H9 (cell line): ENCODE results near the gene CMYA5. TPM values are rescaled to one million over a fixed set of nuclear protein-coding genes. Genes with fewer than 3 reads are reported as not detected.
A peak's percentile ranks its signal among the peaks of the same experiment; 100 is the strongest.

Experiments
- DNase-seq: peaks from one replicate; pipeline ENCODE4 v3.0.0-alpha.2; 2017
- H2AFZ ChIP-seq: one replicate; pipeline ENCODE4 v1.6.1; 2013; ENCODE audit warnings: mild to moderate bottlenecking, low read length, control low read depth, moderate library complexity
- H2AK5ac ChIP-seq: 2 replicates; pipeline ENCODE4 v1.6.1; 2013; ENCODE audit warnings: low read length, control low read depth, mixed read lengths; ENCODE audit not compliant: insufficient read length
- H2BK120ac ChIP-seq: one replicate; pipeline ENCODE4 v1.6.1; 2013; ENCODE audit warnings: low read depth, mild to moderate bottlenecking, low read length, control low read depth, inconsistent platforms; ENCODE audit not compliant: poor library complexity, severe bottlenecking
- H2BK12ac ChIP-seq: 2 replicates; pipeline ENCODE4 v1.6.1; 2013; ENCODE audit warnings: low read length, control low read depth, mixed read lengths, low read depth; ENCODE audit not compliant: insufficient read length
- H2BK15ac ChIP-seq: 2 replicates; pipeline ENCODE4 v1.6.1; 2013; ENCODE audit warnings: low read depth, low read length, control low read depth
- H2BK20ac ChIP-seq: one replicate; pipeline ENCODE4 v1.6.1; 2013; ENCODE audit warnings: low read depth, mild to moderate bottlenecking, low read length, control low read depth, inconsistent platforms; ENCODE audit not compliant: poor library complexity, severe bottlenecking
- H2BK5ac ChIP-seq: 2 replicates; pipeline ENCODE4 v1.6.1; 2013; ENCODE audit warnings: low read length, control low read depth, mixed read lengths; ENCODE audit not compliant: insufficient read length
- H3K14ac ChIP-seq: 2 replicates; pipeline ENCODE4 v1.6.1; 2013; ENCODE audit warnings: low read length, control low read depth; ENCODE audit not compliant: insufficient read depth
- H3K18ac ChIP-seq: 2 replicates; pipeline ENCODE4 v1.6.1; 2013; ENCODE audit warnings: low read depth, mild to moderate bottlenecking, mixed read lengths, low read length, control low read depth; ENCODE audit not compliant: insufficient read length
- H3K23ac ChIP-seq: 2 replicates; pipeline ENCODE4 v1.6.1; 2013; ENCODE audit warnings: low read length, control low read depth, mixed read lengths, low read depth; ENCODE audit not compliant: insufficient read length
- H3K23me2 ChIP-seq: 2 replicates; pipeline ENCODE4 v1.6.1; 2013; ENCODE audit warnings: low read depth, mild to moderate bottlenecking, mixed read lengths, low read length, control low read depth; ENCODE audit not compliant: insufficient read length, poor library complexity, severe bottlenecking
- H3K27ac ChIP-seq: 2 replicates; pipeline ENCODE4 v1.5.1; 2013; ENCODE audit warnings: low read length, control low read depth, mixed read lengths, low read depth; ENCODE audit not compliant: insufficient read length
- H3K27me3 ChIP-seq: 2 replicates; pipeline ENCODE4 v1.6.1; 2013; ENCODE audit warnings: low read length, control low read depth, inconsistent platforms; ENCODE audit not compliant: insufficient read depth
- H3K4ac ChIP-seq: 2 replicates; pipeline ENCODE4 v1.6.1; 2013; ENCODE audit warnings: low read depth, mild to moderate bottlenecking, control low read depth, inconsistent platforms, low read length, moderate library complexity
- H3K4me1 ChIP-seq: 2 replicates; pipeline ENCODE4 v1.6.1; 2013; ENCODE audit warnings: low read length, control low read depth, inconsistent platforms; ENCODE audit not compliant: insufficient read depth
- H3K4me2 ChIP-seq: 2 replicates; pipeline ENCODE4 v1.6.1; 2013; ENCODE audit warnings: low read length, control low read depth, mixed read lengths; ENCODE audit not compliant: insufficient read length, insufficient read depth
- H3K56ac ChIP-seq: 2 replicates; pipeline ENCODE4 v1.6.1; 2013; ENCODE audit warnings: low read depth, mild to moderate bottlenecking, mixed read lengths, low read length, control low read depth; ENCODE audit not compliant: insufficient read length
- H3K79me1 ChIP-seq: 2 replicates; pipeline ENCODE4 v1.6.1; 2013; ENCODE audit warnings: low read depth, mild to moderate bottlenecking, moderate library complexity, low read length, control low read depth, inconsistent platforms; ENCODE audit not compliant: insufficient read depth, poor library complexity, severe bottlenecking
- H3K79me2 ChIP-seq: 2 replicates; pipeline ENCODE4 v1.6.1; 2013; ENCODE audit warnings: low read length, control low read depth, inconsistent platforms; ENCODE audit not compliant: insufficient read depth
- H3K9ac ChIP-seq: 2 replicates; pipeline ENCODE4 v1.6.1; 2013; ENCODE audit warnings: low read length, control low read depth, mixed read lengths; ENCODE audit not compliant: insufficient read length; ENCODE audit errors: extremely low read depth
- H3K9me3 ChIP-seq: one replicate; pipeline ENCODE4 v1.6.1; 2013; ENCODE audit warnings: low read depth, low read length, inconsistent platforms; ENCODE audit not compliant: control insufficient read depth
- H3T11ph ChIP-seq: one replicate; pipeline ENCODE4 v1.6.1; 2013; ENCODE audit warnings: mild to moderate bottlenecking, low read length, control low read depth, inconsistent platforms
- H4K20me1 ChIP-seq: one replicate; pipeline ENCODE4 v1.6.1; 2013; ENCODE audit not compliant: control insufficient read depth, insufficient read length, insufficient read depth
- H4K5ac ChIP-seq: 2 replicates; pipeline ENCODE4 v1.6.1; 2013; ENCODE audit warnings: low read depth, mild to moderate bottlenecking, mixed read lengths, low read length, control low read depth; ENCODE audit not compliant: insufficient read length
- H4K8ac ChIP-seq: replicated peaks from 2 replicates; pipeline ENCODE4 v1.6.1; 2013; ENCODE audit warnings: low read length, control low read depth, mixed read lengths, low read depth; ENCODE audit not compliant: insufficient read length
- H4K91ac ChIP-seq: 2 replicates; pipeline ENCODE4 v1.6.1; 2013; ENCODE audit warnings: low read depth, mild to moderate bottlenecking, moderate library complexity, mixed read lengths, low read length, control low read depth; ENCODE audit not compliant: insufficient read length
- H3K27ac Mint-ChIP-seq, 3 experiments: 2 replicates in 2 of 3; 3 replicates in 1 of 3; pipeline ENCODE4 v1.8.0; 2020 to 2021; ENCODE audit warnings: mixed read lengths in 3 of 3, mild to moderate bottlenecking in 1 of 3, moderate library complexity in 1 of 3
- H3K27me3 Mint-ChIP-seq: 2 replicates; pipeline ENCODE4 v1.8.0; 2021; ENCODE audit warnings: low read depth, mild to moderate bottlenecking, moderate library complexity, mixed read lengths
- H3K36me3 Mint-ChIP-seq, 3 experiments: 2 replicates in 2 of 3; 3 replicates in 1 of 3; pipeline ENCODE4 v1.8.0; 2020 to 2021; ENCODE audit warnings: low read depth in 3 of 3, mixed read lengths in 3 of 3; ENCODE audit not compliant: insufficient read depth in 1 of 3
- H3K4me1 Mint-ChIP-seq, 2 experiments: 2 replicates each; pipeline ENCODE4 v1.8.0; 2020; ENCODE audit warnings: mixed read lengths in 2 of 2
- H3K4me3 Mint-ChIP-seq, 2 experiments: 2 replicates in 1 of 2; 3 replicates in 1 of 2; pipeline ENCODE4 v1.8.0; 2020 to 2021; ENCODE audit warnings: mild to moderate bottlenecking in 2 of 2, mixed read lengths in 2 of 2, moderate library complexity in 1 of 2
- H3K9me3 Mint-ChIP-seq, 2 experiments: 2 replicates in 1 of 2; 3 replicates in 1 of 2; pipeline ENCODE4 v1.8.0; 2020; ENCODE audit warnings: mild to moderate bottlenecking in 2 of 2, mixed read lengths in 2 of 2, moderate library complexity in 1 of 2
- CTCF ChIP-seq: fragments of 200-600 bp; sonication (generic); conservative IDR thresholded peaks from 3 replicates; pipeline ENCODE4 v1.8.0; 2021; ENCODE audit warnings: antibody characterized with exemption, mild to moderate bottlenecking
- WGBS: extraction: QIAGEN DNeasy Blood & Tissue Kit; methylation state at CpG from one replicate; pipeline ENCODE4 v1.1.7; 2013; ENCODE audit warnings: missing lambda C conversion rate, low lambda C conversion rate, mixed read lengths; ENCODE audit not compliant: insufficient read length; ENCODE audit errors: extremely low coverage; 5-methylcytosine and 5-hydroxymethylcytosine counted together
- total RNA-seq: library from RNA; stranded (reverse); gene quantifications from 2 replicates; pipeline ENCODE4 v1.2.1, GENCODE V29; 2021

Gene CMYA5
- total RNA-seq, 1 experiment from 2014 or later: 1.8 TPM

- no peak overlapping the region for H2BK12ac ChIP-seq
- no peak for TF ChIP-seq CTCF
- H3K4ac ChIP-seq: no peak overlapping the region
- no peak overlapping the region for H4K5ac ChIP-seq
- no peak overlapping the region for H3K56ac ChIP-seq
- Mint-ChIP-seq H3K27me3 (no peaks in the 10 kb centered on the region), H3K4me3 (no peak overlapping the region), H3K27ac (peak overlapping the region in 1 of 3 experiments; percentile 37; a peak in 1 of 7 replicates), H3K9me3 (no peaks in the 10 kb centered on the region), H3K4me1 (no peaks in the 10 kb centered on the region), H3K36me3 (peaks cover 0 to 5% (median 0%) of the 10 kb centered on the region in 3 experiments; a peak in 1 of 7 replicates)
- no peak overlapping the region for H2BK20ac ChIP-seq
- no peak overlapping the region for H2AFZ ChIP-seq
- no peaks in the 10 kb centered on the region for H4K20me1 ChIP-seq
- H3K4me2 ChIP-seq: no peak overlapping the region
- H4K8ac ChIP-seq: no peak overlapping the region
- no peak overlapping the region for H2BK120ac ChIP-seq
- H3K4me1 ChIP-seq: no peaks in the 10 kb centered on the region
- H3K27me3 ChIP-seq: no peaks in the 10 kb centered on the region
- no peak overlapping the region for H3T11ph ChIP-seq
- WGBS: no CpG with 5 or more reads among the region's 7 CpGs
- no peak overlapping the region for H3K9ac ChIP-seq
- H2BK5ac ChIP-seq: no peak overlapping the region
- no peaks in the 10 kb centered on the region for H3K79me1 ChIP-seq
- H3K18ac ChIP-seq: no peak overlapping the region
- DNase-seq: no peak
- no peak overlapping the region for H2BK15ac ChIP-seq
- H3K14ac ChIP-seq: no peak overlapping the region
- H2AK5ac ChIP-seq: no peak overlapping the region
- H3K27ac ChIP-seq: no peak overlapping the region
- H3K23ac ChIP-seq: no peak overlapping the region
- H3K9me3 ChIP-seq: no peaks in the 10 kb centered on the region
- no peak overlapping the region for H4K91ac ChIP-seq
- H3K23me2 ChIP-seq: no peaks in the 10 kb centered on the region
- H3K79me2 ChIP-seq: no peaks in the 10 kb centered on the region
Observed at GRCh38 chr5:79793304-79793703, 103.7 kb downstream of the CMYA5 start.
